DND-41 (cell line): ENCODE results near the gene DEXI.

Experiments used
- ATAC-seq: fragments of 200-7000 bp; cut with Tn5 transposase; 3 replicates; pipeline ENCODE4 v1.9.1; 2021; ENCODE audit warnings: low read depth; ENCODE audit not compliant: insufficient read depth
- DNase-seq: peaks from one replicate; pipeline ENCODE4 v3.0.0-alpha.2; 2020
- H2AFZ ChIP-seq: 2 replicates; pipeline ENCODE4 v1.6.0; 2012; ENCODE audit warnings: low read depth, low read length
- H3K27ac ChIP-seq: 2 replicates; pipeline ENCODE4 v1.5.1; 2012; ENCODE audit warnings: low read length, inconsistent platforms
- H3K27me3 ChIP-seq: fragments of 200-600 bp; sonication (generic); 2 replicates; pipeline ENCODE4 v1.6.0; 2012; ENCODE audit warnings: low read length, mild to moderate bottlenecking, inconsistent platforms; ENCODE audit not compliant: insufficient read depth, poor library complexity
- H3K36me3 ChIP-seq: 2 replicates; pipeline ENCODE4 v1.5.1; 2012; ENCODE audit warnings: low read length, inconsistent platforms; ENCODE audit not compliant: insufficient read depth
- H3K4me1 ChIP-seq: 2 replicates; pipeline ENCODE4 v1.5.1; 2012; ENCODE audit warnings: mild to moderate bottlenecking, low read length; ENCODE audit not compliant: insufficient read depth
- H3K4me2 ChIP-seq: 2 replicates; pipeline ENCODE4 v1.6.0; 2012; ENCODE audit warnings: mild to moderate bottlenecking, moderate library complexity, low read length, inconsistent platforms; ENCODE audit not compliant: insufficient read depth
- H3K4me3 ChIP-seq, 2 experiments: fragments of 200-600 bp in 1 of 2; shearing (Covaris generic) in 1 of 2; 2 replicates each; pipeline ENCODE4 v1.5.1; 2012 to 2016; ENCODE audit warnings: inconsistent platforms in 2 of 2, low read length in 2 of 2, mild to moderate bottlenecking in 2 of 2, low read depth in 1 of 2, moderate library complexity in 1 of 2
- H3K79me2 ChIP-seq: 2 replicates; pipeline ENCODE4 v1.6.0; 2012; ENCODE audit warnings: low read length, inconsistent platforms; ENCODE audit not compliant: insufficient read depth
- H3K9ac ChIP-seq: 2 replicates; pipeline ENCODE4 v1.6.0; 2012; ENCODE audit warnings: low read depth, mild to moderate bottlenecking, inconsistent platforms, low read length, moderate library complexity
- H3K9me3 ChIP-seq: 2 replicates; pipeline ENCODE4 v1.5.1; 2012; ENCODE audit warnings: low read length, moderate library complexity, mild to moderate bottlenecking, inconsistent platforms; ENCODE audit not compliant: insufficient read depth, severe bottlenecking
- H4K20me1 ChIP-seq: 2 replicates; pipeline ENCODE4 v1.6.0; 2012; ENCODE audit warnings: low read length; ENCODE audit not compliant: insufficient read depth
- EZH2 ChIP-seq: IDR thresholded peaks from 3 replicates; pipeline ENCODE4 v1.6.1; 2012; ENCODE audit warnings: borderline replicate concordance, low read depth, mild to moderate bottlenecking, moderate library complexity, low read length, inconsistent platforms; ENCODE audit not compliant: severe bottlenecking
- TF ChIP-seq, protein P1 (sequence below): IDR thresholded peaks from 2 replicates; pipeline ENCODE4 v1.5.1; 2012; ENCODE audit warnings: borderline replicate concordance, low read length, moderate library complexity, mild to moderate bottlenecking; ENCODE audit not compliant: poor library complexity, severe bottlenecking; ENCODE audit errors: extremely low read depth

DEXI gene

DNA sequence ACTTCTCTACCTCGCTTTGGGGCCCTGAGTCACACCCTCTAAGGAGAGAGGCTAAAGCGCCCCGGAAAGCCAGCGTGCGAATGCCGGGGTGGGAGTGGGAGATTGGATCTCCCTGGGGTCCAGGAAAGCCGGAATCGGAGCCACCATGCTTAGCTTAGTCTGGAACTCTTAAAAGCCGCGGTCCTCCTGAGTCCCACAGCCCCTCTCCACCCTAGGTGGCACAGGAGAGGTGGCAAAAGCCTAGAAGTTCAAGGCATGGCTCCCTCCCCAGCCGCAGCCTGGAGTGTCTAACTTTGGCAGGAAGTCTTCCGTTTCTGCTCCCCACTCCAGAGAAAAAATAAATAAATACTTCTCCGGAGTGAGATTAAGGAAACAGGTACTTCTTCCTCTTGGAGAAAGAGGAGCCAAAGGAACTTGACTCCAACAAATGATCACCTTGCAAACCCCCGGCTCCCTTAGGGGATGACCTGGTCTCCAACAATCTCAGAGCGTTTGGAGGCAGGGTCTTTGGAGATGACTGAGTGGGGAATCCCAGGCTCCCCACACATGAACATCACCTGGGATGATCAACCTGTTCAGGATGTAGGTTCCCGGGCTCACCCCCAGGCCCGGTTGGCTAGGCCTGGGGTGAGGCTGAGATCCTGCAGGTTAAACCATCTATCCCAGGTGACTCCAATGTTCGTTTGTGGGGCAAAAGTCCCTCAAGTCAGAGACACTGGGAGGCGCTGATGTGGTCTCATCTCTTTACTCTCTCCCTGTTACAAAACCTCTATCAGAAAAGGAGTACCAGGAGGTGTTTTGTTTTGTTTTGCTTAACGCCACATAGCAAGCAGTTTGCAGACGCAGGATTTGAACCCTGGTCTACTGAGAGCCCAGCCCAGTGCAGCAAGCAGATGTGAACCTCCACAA lies 62.3 kb downstream of the DEXI start:
- Histone ChIP-seq H4K20me1 (no peaks in the 10 kb centered on the region), H3K27ac (no peak overlapping the region), H3K79me2 (no peaks in the 10 kb centered on the region), H3K27me3 (peaks cover 16% of the 10 kb centered on the region), H2AFZ (no peak overlapping the region), H3K36me3 (no peaks in the 10 kb centered on the region), H3K9ac (no peak overlapping the region), H3K4me1 (no peaks in the 10 kb centered on the region), H3K9me3 (no peaks in the 10 kb centered on the region), H3K4me3 (no peak overlapping the region), H3K4me2 (no peak overlapping the region)
- DNase-seq (no peak), ATAC-seq (no peak)
- TF ChIP-seq, protein P1, sequence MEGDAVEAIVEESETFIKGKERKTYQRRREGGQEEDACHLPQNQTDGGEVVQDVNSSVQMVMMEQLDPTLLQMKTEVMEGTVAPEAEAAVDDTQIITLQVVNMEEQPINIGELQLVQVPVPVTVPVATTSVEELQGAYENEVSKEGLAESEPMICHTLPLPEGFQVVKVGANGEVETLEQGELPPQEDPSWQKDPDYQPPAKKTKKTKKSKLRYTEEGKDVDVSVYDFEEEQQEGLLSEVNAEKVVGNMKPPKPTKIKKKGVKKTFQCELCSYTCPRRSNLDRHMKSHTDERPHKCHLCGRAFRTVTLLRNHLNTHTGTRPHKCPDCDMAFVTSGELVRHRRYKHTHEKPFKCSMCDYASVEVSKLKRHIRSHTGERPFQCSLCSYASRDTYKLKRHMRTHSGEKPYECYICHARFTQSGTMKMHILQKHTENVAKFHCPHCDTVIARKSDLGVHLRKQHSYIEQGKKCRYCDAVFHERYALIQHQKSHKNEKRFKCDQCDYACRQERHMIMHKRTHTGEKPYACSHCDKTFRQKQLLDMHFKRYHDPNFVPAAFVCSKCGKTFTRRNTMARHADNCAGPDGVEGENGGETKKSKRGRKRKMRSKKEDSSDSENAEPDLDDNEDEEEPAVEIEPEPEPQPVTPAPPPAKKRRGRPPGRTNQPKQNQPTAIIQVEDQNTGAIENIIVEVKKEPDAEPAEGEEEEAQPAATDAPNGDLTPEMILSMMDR = no peak
- TF ChIP-seq EZH2 = no peak
